ENCODE results near the gene GNA14. TPM values are rescaled to one million over a fixed set of nuclear protein-coding genes. Genes with fewer than 3 reads are reported as not detected.

GNA14 gene
- polyA plus RNA-seq, 3 donors: 0.04 TPM; not detected in 2

DNA sequence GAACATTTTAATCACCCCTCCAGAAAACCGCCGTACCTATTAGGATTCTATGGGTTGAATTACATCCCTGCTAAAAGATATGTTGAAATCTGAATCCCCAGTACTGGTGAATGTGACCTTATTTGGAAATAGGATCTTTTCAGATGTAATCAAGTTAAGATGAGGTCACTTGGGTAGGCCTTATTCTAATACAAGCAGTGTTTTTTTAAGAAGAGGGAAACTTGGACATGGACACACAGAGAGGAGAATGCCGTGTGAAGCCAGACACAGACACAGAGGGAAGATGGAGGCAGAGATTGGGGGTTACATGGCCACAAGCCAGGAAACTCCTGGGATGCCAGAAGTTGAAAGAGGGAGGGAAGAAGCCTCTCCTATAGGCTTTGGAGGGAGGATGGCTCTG, 183.5 kb downstream of the GNA14 start:
- no peaks in the 10 kb centered on the region for H3K79me2 ChIP-seq (ENCODE audit: insufficient read depth, low read length)
- no peak overlapping the region for H3K27ac ChIP-seq (ENCODE audit: low read depth in 1 of 2, low read length in 2 of 2)
- Mint-ChIP-seq H3K9me3 (peaks cover 0 to 4% (median 0%) of the 10 kb centered on the region in 7 donors), H3K27ac (no peak overlapping the region), H3K27me3 (ENCODE audit: low read depth in 3 of 3) (peaks cover 0 to 3% (median 1%) of the 10 kb centered on the region in 3 donors), H3K4me1 (no peaks in the 10 kb centered on the region), H3K36me3 (no peaks in the 10 kb centered on the region), H3K4me3 (no peak overlapping the region)
- no peak overlapping the region for H3K9ac ChIP-seq (ENCODE audit: insufficient read depth, low read length, poor library complexity, severe bottlenecking)
- H3K9me3 ChIP-seq (replicated peaks in 1 of 2; ENCODE audit: control insufficient read depth in 1 of 2, insufficient read depth in 1 of 2, low read length in 2 of 2): no peaks in the 10 kb centered on the region
- 83% methylated on average over 1 of the region's 3 CpGs for WGBS (ENCODE audit: insufficient coverage)
- no peaks in the 10 kb centered on the region for H3K4me1 ChIP-seq (ENCODE audit: control insufficient read depth in 1 of 2, insufficient read depth in 2 of 2, low read length in 2 of 2)
- DNase-seq: no peak
- H3K4me3 ChIP-seq (replicated peaks in 1 of 3; ENCODE audit: low read depth in 2 of 3, low read length in 3 of 3): no peak overlapping the region
- TF ChIP-seq, protein P1, sequence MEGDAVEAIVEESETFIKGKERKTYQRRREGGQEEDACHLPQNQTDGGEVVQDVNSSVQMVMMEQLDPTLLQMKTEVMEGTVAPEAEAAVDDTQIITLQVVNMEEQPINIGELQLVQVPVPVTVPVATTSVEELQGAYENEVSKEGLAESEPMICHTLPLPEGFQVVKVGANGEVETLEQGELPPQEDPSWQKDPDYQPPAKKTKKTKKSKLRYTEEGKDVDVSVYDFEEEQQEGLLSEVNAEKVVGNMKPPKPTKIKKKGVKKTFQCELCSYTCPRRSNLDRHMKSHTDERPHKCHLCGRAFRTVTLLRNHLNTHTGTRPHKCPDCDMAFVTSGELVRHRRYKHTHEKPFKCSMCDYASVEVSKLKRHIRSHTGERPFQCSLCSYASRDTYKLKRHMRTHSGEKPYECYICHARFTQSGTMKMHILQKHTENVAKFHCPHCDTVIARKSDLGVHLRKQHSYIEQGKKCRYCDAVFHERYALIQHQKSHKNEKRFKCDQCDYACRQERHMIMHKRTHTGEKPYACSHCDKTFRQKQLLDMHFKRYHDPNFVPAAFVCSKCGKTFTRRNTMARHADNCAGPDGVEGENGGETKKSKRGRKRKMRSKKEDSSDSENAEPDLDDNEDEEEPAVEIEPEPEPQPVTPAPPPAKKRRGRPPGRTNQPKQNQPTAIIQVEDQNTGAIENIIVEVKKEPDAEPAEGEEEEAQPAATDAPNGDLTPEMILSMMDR (IDR thresholded peaks at IDR 0.05): no peak
- no peaks in the 10 kb centered on the region for H3K27me3 ChIP-seq (ENCODE audit: control insufficient read depth in 2 of 2, insufficient read depth in 2 of 2, low read length in 2 of 2)
- no peak overlapping the region for H3K4me2 ChIP-seq (replicated peaks; ENCODE audit: extremely low read depth, low read length, poor library complexity, severe bottlenecking)
- H3K36me3 ChIP-seq (replicated peaks in 1 of 2; ENCODE audit: control insufficient read depth in 1 of 2, insufficient read depth in 2 of 2, low read length in 2 of 2): no peaks in the 10 kb centered on the region
- no peak overlapping the region for H2AFZ ChIP-seq (ENCODE audit: insufficient read depth, low read depth, low read length, poor library complexity, severe bottlenecking)
- no peaks in the 10 kb centered on the region for H4K20me1 ChIP-seq (ENCODE audit: insufficient read depth, low read length)
- intact Hi-C loops (cut with micrococcal nuclease): no loop called here

DNA sequence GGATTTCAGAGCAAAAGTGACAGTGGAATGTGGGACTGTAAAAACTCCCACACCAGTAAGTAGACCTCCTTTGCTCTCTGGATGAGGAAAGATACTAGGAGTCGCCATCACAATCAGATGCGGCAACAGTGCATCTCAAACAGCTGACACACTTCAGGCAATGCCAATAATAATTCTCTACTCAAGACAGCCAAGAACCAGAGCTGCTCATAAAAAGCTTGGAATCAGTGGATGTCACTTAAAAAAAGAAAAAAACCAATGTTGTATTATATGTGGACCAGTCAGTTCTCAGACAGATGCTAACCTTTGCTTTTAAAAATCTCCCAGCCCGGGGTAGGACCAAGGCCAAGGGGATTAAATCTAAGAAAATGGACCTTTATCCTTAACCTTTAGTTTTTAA, 185.0 kb downstream of the GNA14 start:
- WGBS (ENCODE audit: insufficient coverage): no CpG with 5 or more reads among the region's 3 CpGs
- H3K4me3 Mint-ChIP-seq: no peak overlapping the region
- Histone ChIP-seq H3K4me1 (ENCODE audit: control insufficient read depth in 1 of 2, insufficient read depth in 2 of 2, low read length in 2 of 2) (no peaks in the 10 kb centered on the region), H2AFZ (ENCODE audit: insufficient read depth, low read depth, low read length, poor library complexity, severe bottlenecking) (no peak overlapping the region), H3K9me3 (replicated peaks in 1 of 2; ENCODE audit: control insufficient read depth in 1 of 2, insufficient read depth in 1 of 2, low read length in 2 of 2) (no peaks in the 10 kb centered on the region), H3K79me2 (ENCODE audit: insufficient read depth, low read length) (no peaks in the 10 kb centered on the region), H3K36me3 (replicated peaks in 1 of 2; ENCODE audit: control insufficient read depth in 1 of 2, insufficient read depth in 2 of 2, low read length in 2 of 2) (no peaks in the 10 kb centered on the region), H3K9ac (ENCODE audit: insufficient read depth, low read length, poor library complexity, severe bottlenecking) (no peak overlapping the region), H3K4me2 (replicated peaks; ENCODE audit: extremely low read depth, low read length, poor library complexity, severe bottlenecking) (no peak overlapping the region), H3K4me3 (replicated peaks in 1 of 3; ENCODE audit: low read depth in 2 of 3, low read length in 3 of 3) (no peak overlapping the region), H3K27ac (ENCODE audit: low read depth in 1 of 2, low read length in 2 of 2) (no peak overlapping the region), H3K27me3 (ENCODE audit: control insufficient read depth in 2 of 2, insufficient read depth in 2 of 2, low read length in 2 of 2) (no peaks in the 10 kb centered on the region), H4K20me1 (ENCODE audit: insufficient read depth, low read length) (no peaks in the 10 kb centered on the region)
- peaks cover 2% of the 10 kb centered on the region for H3K4me1 Mint-ChIP-seq
- H3K9me3 Mint-ChIP-seq: peaks cover 0 to 4% (median 0%) of the 10 kb centered on the region in 7 donors
- no peaks in the 10 kb centered on the region for H3K36me3 Mint-ChIP-seq
- TF ChIP-seq, protein P1 (IDR thresholded peaks at IDR 0.05): no peak
- DNase-seq: no peak
- H3K27ac Mint-ChIP-seq: no peak overlapping the region
- peaks cover 0 to 7% (median 3%) of the 10 kb centered on the region in 3 donors for H3K27me3 Mint-ChIP-seq (ENCODE audit: low read depth in 3 of 3)
- intact Hi-C loops (cut with micrococcal nuclease): no loop called here
